Left renal cortex interstitium (tissue), 4 donors: Measurements from ENCODE around the gene SLC39A2. TPM values are rescaled to one million over a fixed set of nuclear protein-coding genes. Genes with fewer than 3 reads are reported as not detected.
"Not testable (repeated sequence)": the region's sequence is repeated elsewhere in the genome, so short reads cannot be mapped to it uniquely, and the experiment has no call there.

Source experiments
- DNase-seq, 4 donors: peaks; one replicate each; pipeline ENCODE4 v3.0.0-alpha.2; 2013; ENCODE audit warnings: low read depth in 4 of 4, low spot score in 2 of 4, missing footprints in 1 of 4
- polyA plus RNA-seq, 4 donors: library from polyadenylated mRNA; unstranded; fragments of 120-200 nt; gene quantifications; one replicate each; pipeline ENCODE4 v1.2.1, GENCODE V29; 2013; ENCODE audit not compliant: insufficient read length in 4 of 4

The SLC39A2 gene
- polyA plus RNA-seq, 4 donors = 1.2 to 2.0 (median 1.8) TPM

DNA sequence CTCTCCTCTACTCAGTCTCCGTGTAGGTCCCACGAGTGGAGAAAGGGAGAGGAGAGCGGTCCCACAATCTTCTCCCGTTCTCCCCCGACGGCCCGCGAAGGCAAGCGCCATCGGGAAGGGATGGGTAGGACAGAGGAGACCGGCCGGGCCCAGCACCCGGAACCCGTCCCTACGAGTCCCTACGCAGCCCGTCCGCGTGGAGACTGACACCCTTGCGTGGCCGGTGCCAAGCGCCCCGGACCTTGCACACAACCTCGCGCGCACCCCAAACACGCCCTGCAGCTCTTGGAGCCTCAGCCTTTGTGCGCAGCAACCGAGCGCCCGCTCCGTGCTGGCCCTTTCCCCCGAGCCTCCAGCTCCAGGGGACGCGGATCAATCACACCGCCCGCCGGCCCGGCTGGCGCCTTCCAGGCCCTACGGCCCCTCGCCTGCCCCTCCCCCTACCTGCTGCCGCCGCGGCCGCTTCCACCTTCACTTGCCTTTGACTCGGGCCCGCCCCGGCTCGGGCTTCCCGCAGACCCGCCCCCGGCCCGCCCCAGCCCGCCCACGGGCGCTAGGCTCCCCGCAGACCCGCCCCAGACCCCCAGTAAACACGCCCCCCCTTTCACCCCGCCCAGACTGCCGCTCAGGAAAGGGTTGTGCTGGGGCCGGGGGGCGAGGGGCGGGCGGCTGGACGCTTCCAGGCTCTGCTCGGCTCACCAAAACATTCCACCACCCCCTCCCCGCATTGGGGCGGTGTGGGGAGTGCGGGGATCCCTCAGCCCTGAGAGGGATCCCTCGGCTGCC is 25.7 kb downstream of the SLC39A2 start, which contains the start of gene NDRG2:
NDRG2 (minus strand) TSS at position 477 of the 786 bp plus-strand sequence. CDS start 1,746 bp downstream, outside the sequence.
- peak in 1 of 4 donors; percentile 69 for DNase-seq

DNA sequence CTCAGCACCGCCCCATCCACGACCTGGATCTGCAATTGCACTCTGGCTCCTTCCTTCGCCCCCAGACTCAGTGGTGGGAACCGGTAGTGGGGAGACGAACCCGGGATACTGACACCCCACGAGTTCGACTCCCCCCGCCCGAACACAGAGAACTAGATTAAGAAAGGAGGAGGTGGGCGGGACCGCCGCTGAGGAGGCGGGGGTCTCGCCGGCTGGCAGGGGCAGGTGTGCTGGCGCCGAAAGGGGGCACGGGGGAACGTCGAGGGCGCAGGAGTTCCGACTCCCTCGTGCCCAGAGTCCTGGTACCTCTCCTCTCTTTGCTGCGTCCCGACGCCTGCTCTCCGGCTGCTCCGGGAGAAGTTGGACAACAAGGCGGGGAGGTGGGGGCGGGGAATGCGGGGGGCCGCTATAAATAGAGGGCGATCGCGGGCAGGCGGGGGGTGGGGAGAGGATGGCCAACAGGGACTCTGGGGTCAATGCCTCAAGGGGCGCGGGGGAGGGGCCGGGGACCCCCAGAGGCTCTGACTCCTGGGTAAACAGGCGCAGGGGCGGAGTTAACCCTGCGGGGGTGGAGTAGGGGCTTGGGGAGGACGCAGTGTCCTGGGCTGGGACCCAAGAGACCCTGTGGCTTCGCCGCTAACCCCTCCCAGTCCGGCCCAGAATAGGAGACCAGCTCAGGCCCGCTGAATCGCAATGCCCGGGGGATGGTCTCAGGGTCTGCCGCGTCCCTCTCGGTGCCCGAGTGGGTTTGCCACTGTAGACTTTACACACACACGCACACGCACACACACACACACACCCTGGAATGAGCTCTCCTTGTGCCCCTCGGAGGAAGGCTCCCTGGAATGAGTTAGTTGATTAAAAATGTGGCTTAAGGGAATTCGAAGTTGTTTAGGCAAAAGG is 26.5 kb downstream of the SLC39A2 start:
- DNase-seq = no peak

DNA sequence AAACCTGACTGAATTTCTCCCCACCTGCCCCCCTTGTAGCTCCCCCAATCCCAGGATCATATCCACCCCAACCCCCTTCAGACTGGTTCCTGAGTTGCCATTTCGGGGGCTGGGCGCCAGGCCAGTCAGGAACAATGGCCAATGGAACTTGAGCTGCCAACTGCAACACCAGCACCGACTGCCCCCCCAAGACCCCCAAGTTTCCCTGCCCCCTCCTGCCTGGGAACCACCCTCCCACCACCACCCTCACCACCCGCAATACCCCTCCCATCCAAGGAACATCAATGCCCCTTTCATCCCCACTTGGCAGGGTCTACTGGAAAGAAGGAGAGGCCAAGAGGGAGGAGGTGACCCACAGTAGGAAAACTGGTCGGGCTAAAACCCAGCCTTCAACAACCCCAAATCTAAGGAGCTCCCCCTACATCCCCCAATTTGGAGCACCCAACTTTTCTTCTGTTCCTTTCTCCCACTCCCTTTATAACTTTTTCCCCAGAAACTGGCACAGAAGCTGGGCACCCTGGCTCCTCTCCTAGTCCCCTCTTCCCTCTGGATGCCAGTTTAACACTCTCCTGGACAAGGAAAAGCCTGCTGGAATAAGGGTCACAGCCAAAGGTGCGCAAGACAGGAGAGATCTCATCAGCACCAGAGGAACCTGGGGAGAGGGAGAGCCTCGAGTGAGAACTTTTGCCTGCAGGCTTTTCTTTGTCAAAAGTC is 27.3 kb downstream of the SLC39A2 start:
- DNase-seq = no peak

DNA sequence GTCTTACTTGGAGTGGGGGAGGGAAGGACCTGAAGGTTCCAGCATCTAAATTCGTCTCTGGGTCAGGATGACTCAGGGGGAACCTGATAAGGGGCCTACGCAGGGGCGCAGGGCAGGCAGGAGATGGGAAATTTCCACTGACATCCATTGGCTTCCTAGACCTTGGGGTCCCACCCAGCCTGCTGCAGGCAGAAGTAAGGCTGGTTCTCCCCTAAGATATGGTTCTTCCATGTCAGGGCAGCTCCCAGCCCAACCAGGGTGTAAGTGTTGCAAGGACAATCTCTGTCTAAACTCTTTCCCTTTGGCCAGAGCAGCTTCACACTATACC is 27.9 kb downstream of the SLC39A2 start:
- DNase-seq = no peak

DNA sequence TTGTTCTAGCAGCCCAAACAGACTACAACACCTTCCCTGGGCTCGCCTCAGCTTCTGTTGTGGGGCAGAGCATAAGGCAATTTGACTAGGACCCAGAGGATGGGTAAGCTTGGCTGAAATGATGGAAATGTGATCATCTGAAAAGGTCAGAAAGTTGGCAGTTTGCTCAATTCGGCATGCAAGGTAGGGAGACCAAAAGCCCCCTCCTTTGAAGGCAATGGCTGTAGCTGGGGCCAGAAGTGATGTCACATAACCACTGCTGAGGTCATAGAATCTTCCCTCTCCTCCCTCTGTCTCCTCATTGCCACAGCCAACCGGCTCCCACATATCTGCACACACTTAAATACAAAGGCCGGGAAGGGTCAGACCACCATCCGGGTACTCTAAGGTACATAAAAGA is 30.8 kb downstream of the SLC39A2 start, which contains the start of gene TPPP2:
TPPP2 (plus strand) TSS at position 301 of the 400 bp plus-strand sequence. CDS start 365 bp downstream, outside the sequence.
- no peak for DNase-seq

DNA sequence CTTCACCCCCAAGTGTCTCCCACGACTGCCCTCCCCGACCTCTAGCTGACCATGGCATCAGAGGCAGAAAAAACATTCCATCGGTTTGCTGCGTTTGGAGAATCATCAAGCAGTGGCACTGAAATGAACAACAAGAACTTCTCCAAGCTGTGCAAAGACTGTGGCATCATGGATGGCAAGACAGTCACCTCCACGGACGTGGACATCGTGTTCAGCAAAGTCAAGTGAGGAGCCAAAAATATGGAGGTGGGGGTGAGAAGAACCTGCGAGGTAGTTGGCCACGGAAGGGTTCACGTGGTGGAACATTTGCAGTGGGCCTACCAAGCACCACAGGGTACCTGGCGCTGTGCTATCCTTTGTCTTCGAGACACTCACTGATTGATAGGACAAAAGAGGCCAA is 31.4 kb downstream of the SLC39A2 start:
- no peak for DNase-seq

DNA sequence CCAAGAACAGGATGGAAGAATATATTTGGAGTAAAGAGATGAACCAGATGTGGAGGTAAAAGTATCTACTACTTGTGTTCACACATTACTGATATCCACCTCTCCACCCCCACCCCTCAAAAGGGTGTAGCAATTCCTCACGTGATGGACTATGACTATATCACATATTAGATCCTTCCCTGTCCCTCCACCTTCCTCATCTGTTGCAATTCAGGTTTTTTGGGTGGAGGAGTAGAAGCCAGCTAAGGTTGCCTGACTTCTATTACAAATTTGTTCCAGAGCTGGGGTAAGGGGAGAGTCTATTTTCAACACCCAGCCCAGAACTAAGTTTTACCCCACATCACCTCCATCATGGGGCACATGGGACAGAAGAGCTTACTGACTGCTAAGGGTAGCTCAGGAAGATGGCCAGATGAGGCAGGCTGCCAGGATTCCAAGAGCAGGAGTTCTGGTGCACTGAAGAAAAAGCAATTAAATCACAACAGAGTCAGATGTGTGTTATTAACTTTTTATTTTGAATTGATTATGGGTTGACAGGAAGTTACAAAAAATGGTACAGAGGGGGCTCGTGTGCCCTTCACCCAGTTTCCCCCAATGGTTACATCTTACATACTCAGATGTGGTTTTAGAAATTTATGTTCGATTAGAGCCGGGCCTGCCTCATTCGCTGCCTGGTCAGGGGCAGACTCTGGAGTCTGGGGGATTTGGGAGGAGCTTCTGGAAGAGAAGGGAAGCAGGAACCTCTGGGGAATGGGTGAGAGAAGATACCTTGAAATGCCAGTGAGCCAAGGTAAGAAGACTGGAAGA is 33.4 kb downstream of the SLC39A2 start:
- no peak for DNase-seq

DNA sequence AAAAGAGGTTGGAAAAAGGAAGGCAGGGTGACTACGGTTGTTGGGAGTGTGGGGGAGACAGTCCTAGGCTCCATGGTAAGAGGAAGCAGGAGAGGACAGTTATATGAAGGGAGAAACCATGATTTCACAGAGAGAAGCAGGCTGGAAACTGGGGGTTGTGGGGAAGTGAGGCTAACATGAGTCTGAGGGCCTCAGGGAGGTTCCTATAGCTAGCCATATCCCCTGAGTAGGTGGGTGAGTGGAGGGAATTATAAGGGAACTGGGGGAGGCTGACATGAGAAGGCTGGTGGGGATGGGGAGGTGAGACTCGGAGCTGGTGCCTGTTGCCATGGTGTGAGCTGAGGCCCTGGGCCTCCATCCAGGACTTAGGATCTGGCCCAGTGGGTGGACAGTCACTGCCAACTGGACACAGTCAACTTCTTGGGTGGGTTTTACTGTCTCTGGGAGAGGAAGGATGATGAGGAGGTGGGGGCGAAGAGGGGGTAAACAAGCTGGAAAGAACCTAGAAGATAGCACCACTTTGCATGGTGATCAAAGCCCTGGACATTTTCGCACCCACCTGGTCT is 34.1 kb downstream of the SLC39A2 start:
- DNase-seq = no peak

DNA sequence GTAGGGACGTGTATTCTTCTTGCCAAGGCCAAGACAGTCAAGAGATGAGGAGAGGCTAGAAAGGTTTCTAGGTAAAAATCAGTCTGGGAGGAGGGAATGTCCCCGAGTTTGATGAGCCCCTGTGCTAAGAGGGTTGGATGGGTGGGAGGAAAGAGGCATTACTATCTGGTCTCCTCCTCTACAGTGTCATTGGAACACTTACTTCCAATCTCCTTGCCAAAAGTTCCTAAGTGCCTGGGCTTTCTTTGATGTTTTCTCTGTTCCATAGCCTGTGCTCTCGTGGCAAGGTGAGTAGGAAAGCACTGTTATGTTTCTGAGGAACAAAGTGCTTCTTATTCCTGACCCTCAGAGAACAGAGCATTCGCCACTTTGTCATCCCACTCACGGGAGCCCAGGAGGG is 35.6 kb downstream of the SLC39A2 start, which contains the start of gene RNASE13:
RNASE13 (minus strand) TSS at position 101 of the 400 bp plus-strand sequence. CDS start 519 bp downstream, outside the sequence.
- DNase-seq = no peak

DNA sequence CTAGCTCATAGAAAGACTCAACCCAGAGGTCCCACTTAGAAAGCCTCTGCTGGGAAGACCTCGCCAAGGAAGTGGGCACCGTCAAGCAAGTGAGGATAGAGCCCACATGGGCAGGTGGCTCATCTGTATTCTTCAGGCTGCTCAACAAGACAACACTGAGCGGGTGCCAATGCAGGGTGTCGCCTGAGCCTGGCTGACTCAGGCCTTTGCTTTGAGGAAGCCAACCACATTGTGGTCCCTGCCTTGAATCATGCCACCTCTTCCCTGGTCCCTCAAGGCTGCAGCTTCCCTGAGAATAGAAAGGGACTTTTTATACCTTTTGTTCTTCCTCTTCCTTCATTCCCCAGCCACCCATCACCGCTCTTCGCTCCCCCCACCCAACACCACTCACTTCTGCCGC is 37.7 kb downstream of the SLC39A2 start:
- no peak for DNase-seq

DNA sequence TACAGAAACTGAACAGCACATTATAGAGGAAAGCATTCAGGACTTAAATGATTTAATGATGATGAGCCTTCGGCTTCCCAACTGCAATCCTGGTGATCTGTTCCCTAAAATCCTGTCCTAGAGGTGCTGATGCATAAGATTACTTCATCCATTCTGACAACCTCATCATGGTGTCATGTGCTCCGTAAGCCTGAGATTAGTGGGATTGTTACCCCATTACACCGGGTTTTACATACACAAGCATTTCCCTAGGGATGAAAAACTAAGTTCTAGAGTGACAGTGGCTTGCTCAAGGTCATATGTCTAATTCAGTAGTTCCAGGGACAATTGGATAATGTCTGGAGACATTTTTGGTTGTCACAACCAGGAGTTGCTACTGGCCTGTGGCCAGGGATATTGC is 38.1 kb downstream of the SLC39A2 start:
- DNase-seq = no peak

DNA sequence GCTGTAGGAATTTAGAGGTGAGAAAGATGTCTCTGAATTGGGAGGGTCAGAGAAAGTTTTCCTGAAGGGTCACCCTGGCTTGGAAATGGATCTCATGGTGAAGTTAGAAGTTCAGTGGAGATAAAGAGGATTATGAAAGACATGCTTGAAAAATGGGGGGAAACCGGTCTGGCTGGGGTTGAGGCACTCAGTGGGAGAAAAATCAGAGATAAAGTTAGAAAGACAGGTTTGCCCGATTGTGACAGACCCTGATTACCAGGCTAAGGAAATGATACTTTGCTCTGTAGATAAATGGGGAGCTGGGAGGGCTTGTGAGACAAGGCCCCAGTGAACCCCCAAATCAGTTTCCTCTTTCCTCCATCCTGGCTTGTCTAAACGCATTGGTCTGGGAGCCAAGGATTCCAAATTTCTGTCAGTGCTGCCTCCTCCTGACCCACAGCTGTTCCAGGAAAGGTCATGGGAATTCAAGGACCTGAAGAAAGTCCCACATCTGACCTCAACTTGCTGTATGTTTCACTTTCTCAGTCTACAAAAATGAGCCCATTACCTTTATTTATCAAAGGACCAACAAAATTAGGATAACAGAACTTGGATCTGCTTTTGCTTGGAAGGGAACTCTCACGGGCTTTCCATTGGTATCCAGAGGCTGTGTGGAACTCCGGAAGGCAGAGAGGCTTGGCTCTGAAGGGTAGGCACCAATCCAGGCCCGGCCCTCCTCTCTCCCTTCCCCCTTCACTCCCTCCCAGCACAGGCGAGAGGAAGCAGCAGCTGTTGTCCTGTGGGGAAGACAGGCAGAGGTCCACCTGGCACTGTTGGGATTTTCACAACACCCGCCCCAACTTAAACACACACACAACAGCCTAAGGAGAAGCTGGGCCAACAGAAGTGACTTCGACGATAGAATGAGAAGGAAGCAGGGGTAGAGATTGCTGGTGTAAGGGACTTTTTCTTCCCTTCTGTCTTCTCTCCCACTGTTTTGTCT is 39.6 kb downstream of the SLC39A2 start:
- DNase-seq = no peak

DNA sequence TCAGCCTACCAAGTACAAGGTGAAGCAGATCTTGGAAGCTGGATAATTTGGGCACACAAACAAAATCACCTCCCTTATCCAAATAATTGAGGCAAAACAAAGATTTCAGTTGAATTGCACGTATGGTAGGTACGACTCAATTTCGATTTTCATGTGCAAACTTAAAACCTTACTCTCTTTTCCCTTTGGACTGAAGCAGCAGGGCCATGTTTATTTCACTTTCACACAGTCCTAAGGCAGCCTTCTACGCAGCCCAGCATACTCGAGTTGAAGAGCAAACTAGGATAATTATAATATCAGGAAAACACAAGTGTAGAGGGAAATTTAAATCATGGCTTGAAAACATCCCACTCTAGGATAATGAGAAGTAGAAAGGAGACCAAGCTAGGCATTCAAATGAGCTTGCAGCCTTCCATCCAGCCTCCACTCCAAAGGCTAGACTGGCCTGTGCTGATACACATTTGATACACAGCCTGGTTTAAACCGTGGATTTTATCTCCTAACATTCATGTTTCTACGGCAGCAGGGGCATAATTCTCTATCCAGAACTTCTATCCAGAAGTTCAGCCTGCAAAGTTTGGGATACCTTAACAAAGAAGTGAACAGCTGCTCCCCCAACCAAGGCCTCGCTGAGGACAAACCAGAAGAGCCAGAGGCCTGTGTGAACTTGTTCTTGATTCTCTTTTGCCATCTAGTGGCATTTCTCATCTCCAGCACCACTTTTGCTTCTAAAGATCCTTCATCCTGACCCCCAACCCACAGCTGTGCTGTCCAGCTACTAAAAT is 40.7 kb downstream of the SLC39A2 start:
- DNase-seq = peak in 1 of 4 donors; percentile 70

DNA sequence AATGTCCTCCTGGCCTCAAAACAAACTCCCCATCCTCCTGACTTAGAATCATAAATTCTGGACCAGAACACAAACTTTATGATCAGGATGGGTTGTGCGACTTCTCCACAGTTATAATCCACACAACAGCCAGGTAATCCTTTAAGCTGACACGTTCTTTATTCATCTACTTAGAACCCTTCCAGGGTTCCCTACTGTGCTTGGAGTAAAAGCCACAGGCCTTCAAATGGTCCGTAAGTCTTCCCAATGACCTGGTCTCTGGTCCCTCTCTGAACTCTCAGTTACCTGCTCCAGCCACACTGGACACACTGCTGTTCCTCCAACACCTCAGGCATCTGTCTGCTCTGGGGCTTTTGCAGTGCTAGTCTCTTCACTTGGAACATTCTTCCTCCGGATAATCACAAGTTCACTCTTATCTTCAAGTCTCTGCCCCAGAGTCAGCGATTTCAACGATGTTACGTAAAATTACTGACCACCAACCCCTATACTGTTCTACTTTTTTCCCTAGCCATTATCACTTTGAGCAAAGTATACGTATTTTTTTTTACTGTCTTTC is 41.4 kb downstream of the SLC39A2 start:
- no peak for DNase-seq

DNA sequence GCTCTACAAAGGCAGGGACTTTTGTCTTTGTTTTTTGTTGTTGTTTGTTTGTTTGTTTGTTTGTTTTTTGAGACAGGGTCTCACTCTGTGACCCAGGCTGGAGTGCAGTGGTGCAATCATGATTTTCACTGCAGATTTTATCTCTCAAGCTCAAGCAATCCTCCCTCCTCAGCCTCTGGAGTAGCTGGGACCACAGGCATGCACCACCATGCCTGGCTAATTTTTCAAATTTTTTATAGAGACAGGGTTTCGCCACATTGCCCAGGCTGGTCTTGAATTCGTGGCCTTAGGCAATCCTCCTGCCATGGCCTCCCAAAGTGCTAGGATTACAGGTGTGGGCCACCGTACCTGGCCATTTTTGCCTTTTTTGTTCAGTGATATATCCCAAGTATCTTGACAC is 41.8 kb downstream of the SLC39A2 start:
- not testable (repeated sequence) for DNase-seq

DNA sequence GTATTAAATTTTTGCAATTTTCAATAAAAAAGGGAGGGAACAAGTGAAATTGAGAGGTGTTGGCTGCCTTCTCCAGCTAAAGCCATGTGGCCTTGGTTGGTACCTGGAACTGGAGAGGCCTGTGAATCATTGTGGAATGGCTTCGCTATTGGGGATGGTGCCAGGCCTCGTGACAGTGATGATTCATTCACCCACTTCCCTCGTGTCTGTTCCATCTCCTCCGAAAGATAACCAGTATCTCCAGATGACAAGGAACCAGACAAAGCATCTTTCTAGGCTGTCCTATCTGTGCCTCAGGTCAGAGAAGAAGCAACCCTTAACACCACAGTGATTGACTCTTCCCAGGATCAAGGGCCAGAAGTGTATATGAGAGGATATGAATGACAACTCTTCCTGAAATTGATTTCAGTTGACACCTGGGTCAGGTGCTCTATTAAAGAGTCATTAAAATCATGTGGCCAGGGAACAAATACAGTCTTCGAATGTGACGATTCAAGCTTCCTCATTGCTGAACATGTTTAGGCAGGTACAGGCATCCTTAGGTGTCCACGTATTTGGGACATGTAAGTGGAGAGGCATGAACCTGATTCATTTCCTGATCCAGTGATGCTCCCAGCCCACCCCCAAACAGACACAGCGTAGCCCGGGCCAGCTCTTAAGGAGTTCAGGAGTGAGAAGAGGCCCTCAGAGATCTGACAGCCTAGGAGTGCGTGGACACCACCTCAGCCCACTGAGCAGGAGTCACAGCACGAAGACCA is 42.8 kb downstream of the SLC39A2 start, which contains the start of gene RNASE7:
RNASE7 (plus strand) TSS at position 687 of the 758 bp plus-strand sequence. CDS start 631 bp downstream, outside the sequence.
- no peak for DNase-seq
